ENCODE data around the gene TMEM154.

TMEM154 gene

DNA sequence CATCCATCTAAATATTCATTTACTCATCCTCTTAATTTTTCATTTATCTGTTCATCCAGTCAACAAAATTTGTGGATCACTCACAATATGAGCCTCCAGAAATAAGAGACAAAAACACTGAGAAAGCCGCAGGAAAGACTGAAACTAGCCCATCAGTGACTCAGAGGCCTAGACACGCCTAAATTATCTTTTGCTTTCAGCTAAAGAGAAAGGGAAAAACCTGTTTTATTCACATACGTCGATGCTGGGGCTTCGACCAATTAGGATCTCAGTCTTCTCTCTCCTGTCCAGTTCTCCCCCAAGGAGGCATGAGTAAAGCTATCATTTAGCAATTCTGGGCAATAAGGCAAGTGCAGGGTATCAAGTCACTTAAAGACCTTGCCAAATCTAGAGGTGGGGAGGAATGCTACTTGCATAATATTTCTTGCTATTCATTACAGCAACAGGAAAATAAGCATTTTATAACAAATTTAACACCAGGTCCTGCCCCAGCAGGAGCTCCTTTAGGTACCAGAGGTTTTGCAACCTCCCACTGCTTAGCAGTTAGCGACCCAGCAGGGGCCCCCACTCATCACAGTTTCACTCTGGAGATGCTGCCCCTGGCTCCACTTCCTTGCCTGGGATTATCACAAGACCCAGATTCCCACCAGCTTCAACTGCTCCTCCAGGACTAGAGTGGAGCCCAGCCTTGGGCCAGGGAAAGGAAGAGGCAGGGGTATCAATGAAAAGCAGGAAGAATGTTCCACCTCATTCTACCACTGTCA is 30.1 kb upstream of the TMEM154 start (continued):
- TF ChIP-seq GLIS3 (CRISPR knock-in tag; IDR thresholded peaks at IDR 0.05) (no peak), ZNF565 (CRISPR knock-in tag; conservative IDR thresholded peaks at IDR 0.05; ENCODE audit: low read depth) (no peak), CSDC2 (CRISPR knock-in tag; IDR thresholded peaks at IDR 0.05) (no peak), ZFP30 (CRISPR knock-in tag; IDR thresholded peaks at IDR 0.05) (no peak), BACH2 (CRISPR knock-in tag; IDR thresholded peaks at IDR 0.05; ENCODE audit: borderline replicate concordance) (no peak), TOX (CRISPR knock-in tag; IDR thresholded peaks at IDR 0.05; ENCODE audit: borderline replicate concordance) (no peak), PPARA (CRISPR knock-in tag; IDR thresholded peaks at IDR 0.05; ENCODE audit: borderline replicate concordance) (no peak)
- TF ChIP-seq, protein P1, sequence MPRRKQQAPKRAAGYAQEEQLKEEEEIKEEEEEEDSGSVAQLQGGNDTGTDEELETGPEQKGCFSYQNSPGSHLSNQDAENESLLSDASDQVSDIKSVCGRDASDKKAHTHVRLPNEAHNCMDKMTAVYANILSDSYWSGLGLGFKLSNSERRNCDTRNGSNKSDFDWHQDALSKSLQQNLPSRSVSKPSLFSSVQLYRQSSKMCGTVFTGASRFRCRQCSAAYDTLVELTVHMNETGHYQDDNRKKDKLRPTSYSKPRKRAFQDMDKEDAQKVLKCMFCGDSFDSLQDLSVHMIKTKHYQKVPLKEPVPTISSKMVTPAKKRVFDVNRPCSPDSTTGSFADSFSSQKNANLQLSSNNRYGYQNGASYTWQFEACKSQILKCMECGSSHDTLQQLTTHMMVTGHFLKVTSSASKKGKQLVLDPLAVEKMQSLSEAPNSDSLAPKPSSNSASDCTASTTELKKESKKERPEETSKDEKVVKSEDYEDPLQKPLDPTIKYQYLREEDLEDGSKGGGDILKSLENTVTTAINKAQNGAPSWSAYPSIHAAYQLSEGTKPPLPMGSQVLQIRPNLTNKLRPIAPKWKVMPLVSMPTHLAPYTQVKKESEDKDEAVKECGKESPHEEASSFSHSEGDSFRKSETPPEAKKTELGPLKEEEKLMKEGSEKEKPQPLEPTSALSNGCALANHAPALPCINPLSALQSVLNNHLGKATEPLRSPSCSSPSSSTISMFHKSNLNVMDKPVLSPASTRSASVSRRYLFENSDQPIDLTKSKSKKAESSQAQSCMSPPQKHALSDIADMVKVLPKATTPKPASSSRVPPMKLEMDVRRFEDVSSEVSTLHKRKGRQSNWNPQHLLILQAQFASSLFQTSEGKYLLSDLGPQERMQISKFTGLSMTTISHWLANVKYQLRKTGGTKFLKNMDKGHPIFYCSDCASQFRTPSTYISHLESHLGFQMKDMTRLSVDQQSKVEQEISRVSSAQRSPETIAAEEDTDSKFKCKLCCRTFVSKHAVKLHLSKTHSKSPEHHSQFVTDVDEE (CRISPR knock-in tag; IDR thresholded peaks at IDR 0.05), result no peak

DNA sequence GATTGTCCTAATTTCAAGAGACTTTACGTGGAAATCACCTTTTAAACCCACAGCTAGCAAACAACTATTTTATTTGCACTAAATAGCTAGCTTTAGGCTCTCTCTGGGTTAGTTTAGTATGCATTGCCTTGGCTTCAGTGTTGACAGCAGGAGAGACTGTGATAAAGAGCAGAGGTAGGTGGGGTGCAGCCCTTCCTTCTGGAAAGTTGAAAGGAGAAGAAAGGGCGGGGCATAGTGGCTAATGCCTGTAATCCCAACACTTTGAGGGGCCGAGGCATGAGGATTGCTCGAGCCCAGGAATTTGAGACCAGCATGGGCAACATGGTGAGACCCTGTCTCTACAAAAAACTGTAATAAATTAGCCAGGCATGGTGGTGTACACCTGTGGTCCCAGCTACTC is 29.0 kb upstream of the TMEM154 start:
- no peak for TF ChIP-seq ZFP30 (CRISPR knock-in tag; IDR thresholded peaks at IDR 0.05)
- TF ChIP-seq, protein P2, sequence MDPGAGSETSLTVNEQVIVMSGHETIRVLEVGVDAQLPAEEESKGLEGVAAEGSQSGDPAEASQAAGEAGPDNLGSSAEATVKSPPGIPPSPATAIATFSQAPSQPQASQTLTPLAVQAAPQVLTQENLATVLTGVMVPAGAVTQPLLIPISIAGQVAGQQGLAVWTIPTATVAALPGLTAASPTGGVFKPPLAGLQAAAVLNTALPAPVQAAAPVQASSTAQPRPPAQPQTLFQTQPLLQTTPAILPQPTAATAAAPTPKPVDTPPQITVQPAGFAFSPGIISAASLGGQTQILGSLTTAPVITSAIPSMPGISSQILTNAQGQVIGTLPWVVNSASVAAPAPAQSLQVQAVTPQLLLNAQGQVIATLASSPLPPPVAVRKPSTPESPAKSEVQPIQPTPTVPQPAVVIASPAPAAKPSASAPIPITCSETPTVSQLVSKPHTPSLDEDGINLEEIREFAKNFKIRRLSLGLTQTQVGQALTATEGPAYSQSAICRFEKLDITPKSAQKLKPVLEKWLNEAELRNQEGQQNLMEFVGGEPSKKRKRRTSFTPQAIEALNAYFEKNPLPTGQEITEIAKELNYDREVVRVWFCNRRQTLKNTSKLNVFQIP (CRISPR knock-in tag; IDR thresholded peaks at IDR 0.05; ENCODE audit: borderline replicate concordance, low read depth), result no peak
- TF ChIP-seq, protein P3, sequence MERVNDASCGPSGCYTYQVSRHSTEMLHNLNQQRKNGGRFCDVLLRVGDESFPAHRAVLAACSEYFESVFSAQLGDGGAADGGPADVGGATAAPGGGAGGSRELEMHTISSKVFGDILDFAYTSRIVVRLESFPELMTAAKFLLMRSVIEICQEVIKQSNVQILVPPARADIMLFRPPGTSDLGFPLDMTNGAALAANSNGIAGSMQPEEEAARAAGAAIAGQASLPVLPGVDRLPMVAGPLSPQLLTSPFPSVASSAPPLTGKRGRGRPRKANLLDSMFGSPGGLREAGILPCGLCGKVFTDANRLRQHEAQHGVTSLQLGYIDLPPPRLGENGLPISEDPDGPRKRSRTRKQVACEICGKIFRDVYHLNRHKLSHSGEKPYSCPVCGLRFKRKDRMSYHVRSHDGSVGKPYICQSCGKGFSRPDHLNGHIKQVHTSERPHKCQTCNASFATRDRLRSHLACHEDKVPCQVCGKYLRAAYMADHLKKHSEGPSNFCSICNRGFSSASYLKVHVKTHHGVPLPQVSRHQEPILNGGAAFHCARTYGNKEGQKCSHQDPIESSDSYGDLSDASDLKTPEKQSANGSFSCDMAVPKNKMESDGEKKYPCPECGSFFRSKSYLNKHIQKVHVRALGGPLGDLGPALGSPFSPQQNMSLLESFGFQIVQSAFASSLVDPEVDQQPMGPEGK (CRISPR knock-in tag; IDR thresholded peaks at IDR 0.05; ENCODE audit: borderline replicate concordance), result no peak
- TF ChIP-seq BACH2 (CRISPR knock-in tag; IDR thresholded peaks at IDR 0.05; ENCODE audit: borderline replicate concordance), result no peak
- TF ChIP-seq GLIS3 (CRISPR knock-in tag; IDR thresholded peaks at IDR 0.05), result no peak
- no peak for TF ChIP-seq ZFP3 (CRISPR knock-in tag; IDR thresholded peaks at IDR 0.05)
- TF ChIP-seq PPARA (CRISPR knock-in tag; IDR thresholded peaks at IDR 0.05; ENCODE audit: borderline replicate concordance), result no peak
- TF ChIP-seq TOX (CRISPR knock-in tag; IDR thresholded peaks at IDR 0.05; ENCODE audit: borderline replicate concordance), result no peak
- TF ChIP-seq, protein P1 (CRISPR knock-in tag; IDR thresholded peaks at IDR 0.05), result no peak
- TF ChIP-seq ZC3H10 (CRISPR knock-in tag; IDR thresholded peaks at IDR 0.05), result no peak
- no peak for TF ChIP-seq ZNF8 (CRISPR knock-in tag; IDR thresholded peaks at IDR 0.05)
- no peak for TF ChIP-seq RARB (CRISPR knock-in tag; IDR thresholded peaks at IDR 0.05)
- no peak for ATAC-seq

DNA sequence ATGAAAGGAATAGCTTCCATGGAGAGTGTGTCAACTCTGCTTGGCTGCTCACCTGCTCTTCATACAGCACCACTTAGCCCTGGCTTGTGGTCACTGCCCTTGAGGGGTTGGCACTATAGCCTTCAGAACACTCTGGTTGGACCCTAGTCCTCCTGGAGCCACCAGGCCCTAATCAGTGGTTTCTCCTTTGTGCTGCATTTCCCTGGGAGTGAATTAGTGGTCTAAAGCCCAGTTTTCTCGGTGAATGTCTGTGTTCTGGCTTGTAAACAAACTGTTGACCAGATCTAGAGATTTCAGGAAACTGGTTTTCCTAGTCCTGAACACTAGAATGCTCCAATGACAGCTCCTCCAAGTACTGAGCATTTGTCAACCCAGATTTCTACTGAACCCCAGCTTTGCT is 28.6 kb upstream of the TMEM154 start:
- no peak for ATAC-seq
- TF ChIP-seq ZFP3 (CRISPR knock-in tag; IDR thresholded peaks at IDR 0.05), result no peak

DNA sequence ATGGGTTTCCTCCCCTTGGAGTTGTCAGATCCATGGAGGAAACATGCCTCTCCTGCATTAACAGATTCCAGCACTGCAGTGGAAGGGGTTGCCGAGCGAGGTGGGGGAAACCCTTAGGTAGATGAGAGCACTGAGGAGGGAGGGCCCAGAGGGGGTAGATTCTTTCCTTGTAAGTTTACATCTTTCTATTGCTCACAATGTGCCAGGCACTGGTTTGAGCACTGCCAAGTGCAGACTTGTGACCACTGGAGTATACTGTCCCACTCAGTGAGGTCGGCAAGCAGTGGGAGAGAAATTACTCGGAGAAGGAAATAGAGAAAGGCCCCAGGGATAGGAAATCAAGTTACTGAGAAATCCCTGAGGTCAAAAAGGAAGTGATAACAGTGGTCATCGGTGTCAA is 27.8 kb upstream of the TMEM154 start:
- ATAC-seq, result no peak

More for the DNA sequence above, 27.8 kb upstream of the TMEM154 start:
- TF ChIP-seq ZNF565 (CRISPR knock-in tag; conservative IDR thresholded peaks at IDR 0.05; ENCODE audit: low read depth) (no peak), OSR1 (CRISPR knock-in tag; IDR thresholded peaks at IDR 0.05) (no peak), ZFP3 (CRISPR knock-in tag; IDR thresholded peaks at IDR 0.05) (no peak), ARNTL (CRISPR knock-in tag; IDR thresholded peaks at IDR 0.05; ENCODE audit: borderline replicate concordance, low read depth) (no peak), CSDC2 (CRISPR knock-in tag; IDR thresholded peaks at IDR 0.05) (no peak), BACH2 (CRISPR knock-in tag; IDR thresholded peaks at IDR 0.05; ENCODE audit: borderline replicate concordance) (no peak), PPARA (CRISPR knock-in tag; IDR thresholded peaks at IDR 0.05; ENCODE audit: borderline replicate concordance) (no peak), SNAI2 (CRISPR knock-in tag; IDR thresholded peaks at IDR 0.05) (no peak), ZC3H10 (CRISPR knock-in tag; IDR thresholded peaks at IDR 0.05) (no peak), ZNF8 (CRISPR knock-in tag; IDR thresholded peaks at IDR 0.05) (no peak), ESRRG (CRISPR knock-in tag; IDR thresholded peaks at IDR 0.05) (no peak)
- TF ChIP-seq, protein P1 (CRISPR knock-in tag; IDR thresholded peaks at IDR 0.05), result no peak
